ENCODE data around the gene KCTD20.

DNA sequence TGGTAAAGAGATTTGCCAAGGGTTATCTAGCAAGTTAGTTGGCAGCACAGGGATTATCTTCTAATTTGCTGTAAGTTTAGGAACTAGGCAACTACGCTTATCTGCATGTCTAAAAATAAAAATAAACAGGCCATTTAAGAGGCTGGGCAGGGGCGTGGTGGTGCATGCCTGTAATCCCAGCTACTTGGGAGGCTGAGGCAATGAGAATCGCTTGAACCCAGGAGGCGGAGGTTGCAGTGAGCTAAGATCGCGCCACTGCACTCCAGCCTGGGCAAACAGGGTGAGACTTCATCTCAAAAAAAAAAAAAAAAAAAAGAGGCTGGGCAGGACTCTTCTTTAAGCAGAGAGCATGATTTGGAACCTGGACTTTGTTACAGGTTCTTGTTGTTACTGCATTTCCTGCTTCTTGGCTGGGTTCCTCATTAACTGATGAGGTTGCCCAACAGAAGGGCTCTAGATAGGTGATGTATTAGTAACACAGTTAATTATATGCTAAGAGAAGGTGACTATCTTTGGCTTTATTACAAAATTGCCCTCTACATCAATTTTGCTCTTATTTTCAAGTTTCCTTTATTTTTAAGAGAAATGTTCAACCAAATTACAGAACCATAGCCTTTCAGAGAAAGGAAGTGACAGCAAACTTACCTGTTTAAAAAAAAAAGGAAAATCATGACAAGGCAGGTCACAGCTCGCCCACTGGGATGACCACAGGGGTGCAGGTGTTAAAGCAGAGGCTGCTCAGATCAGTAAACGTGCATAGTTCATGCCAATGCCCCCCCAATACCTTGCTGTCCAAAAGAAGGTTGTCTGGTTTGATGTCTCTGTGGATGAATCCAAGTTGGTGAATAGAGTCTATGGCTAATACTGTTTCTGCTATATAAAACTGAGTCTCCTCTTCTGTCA, 72.0 kb downstream of the KCTD20 start:
- TF ChIP-seq EZH2phosphoT487 (IDR thresholded peaks at IDR 0.05; ENCODE audit: unreplicated experiment) (no peak), CREB1 (CRISPR knock-in tag; IDR thresholded peaks at IDR 0.05; ENCODE audit: low read depth) (no peak), EZH2 (IDR thresholded peaks at IDR 0.05; ENCODE audit: low read depth, unreplicated experiment) (no peak), POLR2AphosphoS5 (IDR thresholded peaks at IDR 0.05; ENCODE audit: low read depth) (no peak)
- TF ChIP-seq, protein P1, sequence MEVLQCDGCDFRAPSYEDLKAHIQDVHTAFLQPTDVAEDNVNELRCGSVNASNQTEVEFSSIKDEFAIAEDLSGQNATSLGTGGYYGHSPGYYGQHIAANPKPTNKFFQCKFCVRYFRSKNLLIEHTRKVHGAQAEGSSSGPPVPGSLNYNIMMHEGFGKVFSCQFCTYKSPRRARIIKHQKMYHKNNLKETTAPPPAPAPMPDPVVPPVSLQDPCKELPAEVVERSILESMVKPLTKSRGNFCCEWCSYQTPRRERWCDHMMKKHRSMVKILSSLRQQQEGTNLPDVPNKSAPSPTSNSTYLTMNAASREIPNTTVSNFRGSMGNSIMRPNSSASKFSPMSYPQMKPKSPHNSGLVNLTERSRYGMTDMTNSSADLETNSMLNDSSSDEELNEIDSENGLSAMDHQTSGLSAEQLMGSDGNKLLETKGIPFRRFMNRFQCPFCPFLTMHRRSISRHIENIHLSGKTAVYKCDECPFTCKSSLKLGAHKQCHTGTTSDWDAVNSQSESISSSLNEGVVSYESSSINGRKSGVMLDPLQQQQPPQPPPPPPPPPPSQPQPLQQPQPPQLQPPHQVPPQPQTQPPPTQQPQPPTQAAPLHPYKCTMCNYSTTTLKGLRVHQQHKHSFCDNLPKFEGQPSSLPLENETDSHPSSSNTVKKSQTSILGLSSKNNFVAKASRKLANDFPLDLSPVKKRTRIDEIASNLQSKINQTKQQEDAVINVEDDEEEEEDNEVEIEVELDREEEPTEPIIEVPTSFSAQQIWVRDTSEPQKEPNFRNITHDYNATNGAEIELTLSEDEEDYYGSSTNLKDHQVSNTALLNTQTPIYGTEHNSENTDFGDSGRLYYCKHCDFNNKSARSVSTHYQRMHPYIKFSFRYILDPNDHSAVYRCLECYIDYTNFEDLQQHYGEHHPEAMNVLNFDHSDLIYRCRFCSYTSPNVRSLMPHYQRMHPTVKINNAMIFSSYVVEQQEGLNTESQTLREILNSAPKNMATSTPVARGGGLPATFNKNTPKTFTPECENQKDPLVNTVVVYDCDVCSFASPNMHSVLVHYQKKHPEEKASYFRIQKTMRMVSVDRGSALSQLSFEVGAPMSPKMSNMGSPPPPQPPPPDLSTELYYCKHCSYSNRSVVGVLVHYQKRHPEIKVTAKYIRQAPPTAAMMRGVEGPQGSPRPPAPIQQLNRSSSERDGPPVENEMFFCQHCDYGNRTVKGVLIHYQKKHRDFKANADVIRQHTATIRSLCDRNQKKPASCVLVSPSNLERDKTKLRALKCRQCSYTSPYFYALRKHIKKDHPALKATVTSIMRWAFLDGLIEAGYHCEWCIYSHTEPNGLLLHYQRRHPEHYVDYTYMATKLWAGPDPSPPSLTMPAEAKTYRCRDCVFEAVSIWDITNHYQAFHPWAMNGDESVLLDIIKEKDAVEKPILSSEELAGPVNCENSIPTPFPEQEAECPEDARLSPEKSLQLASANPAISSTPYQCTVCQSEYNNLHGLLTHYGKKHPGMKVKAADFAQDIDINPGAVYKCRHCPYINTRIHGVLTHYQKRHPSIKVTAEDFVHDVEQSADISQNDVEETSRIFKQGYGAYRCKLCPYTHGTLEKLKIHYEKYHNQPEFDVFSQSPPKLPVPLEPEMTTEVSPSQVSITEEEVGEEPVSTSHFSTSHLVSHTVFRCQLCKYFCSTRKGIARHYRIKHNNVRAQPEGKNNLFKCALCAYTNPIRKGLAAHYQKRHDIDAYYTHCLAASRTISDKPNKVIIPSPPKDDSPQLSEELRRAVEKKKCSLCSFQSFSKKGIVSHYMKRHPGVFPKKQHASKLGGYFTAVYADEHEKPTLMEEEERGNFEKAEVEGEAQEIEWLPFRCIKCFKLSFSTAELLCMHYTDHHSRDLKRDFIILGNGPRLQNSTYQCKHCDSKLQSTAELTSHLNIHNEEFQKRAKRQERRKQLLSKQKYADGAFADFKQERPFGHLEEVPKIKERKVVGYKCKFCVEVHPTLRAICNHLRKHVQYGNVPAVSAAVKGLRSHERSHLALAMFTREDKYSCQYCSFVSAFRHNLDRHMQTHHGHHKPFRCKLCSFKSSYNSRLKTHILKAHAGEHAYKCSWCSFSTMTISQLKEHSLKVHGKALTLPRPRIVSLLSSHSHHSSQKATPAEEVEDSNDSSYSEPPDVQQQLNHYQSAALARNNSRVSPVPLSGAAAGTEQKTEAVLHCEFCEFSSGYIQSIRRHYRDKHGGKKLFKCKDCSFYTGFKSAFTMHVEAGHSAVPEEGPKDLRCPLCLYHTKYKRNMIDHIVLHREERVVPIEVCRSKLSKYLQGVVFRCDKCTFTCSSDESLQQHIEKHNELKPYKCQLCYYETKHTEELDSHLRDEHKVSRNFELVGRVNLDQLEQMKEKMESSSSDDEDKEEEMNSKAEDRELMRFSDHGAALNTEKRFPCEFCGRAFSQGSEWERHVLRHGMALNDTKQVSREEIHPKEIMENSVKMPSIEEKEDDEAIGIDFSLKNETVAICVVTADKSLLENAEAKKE (CRISPR knock-in tag; IDR thresholded peaks at IDR 0.05), result no peak
- TF ChIP-seq, protein P2, sequence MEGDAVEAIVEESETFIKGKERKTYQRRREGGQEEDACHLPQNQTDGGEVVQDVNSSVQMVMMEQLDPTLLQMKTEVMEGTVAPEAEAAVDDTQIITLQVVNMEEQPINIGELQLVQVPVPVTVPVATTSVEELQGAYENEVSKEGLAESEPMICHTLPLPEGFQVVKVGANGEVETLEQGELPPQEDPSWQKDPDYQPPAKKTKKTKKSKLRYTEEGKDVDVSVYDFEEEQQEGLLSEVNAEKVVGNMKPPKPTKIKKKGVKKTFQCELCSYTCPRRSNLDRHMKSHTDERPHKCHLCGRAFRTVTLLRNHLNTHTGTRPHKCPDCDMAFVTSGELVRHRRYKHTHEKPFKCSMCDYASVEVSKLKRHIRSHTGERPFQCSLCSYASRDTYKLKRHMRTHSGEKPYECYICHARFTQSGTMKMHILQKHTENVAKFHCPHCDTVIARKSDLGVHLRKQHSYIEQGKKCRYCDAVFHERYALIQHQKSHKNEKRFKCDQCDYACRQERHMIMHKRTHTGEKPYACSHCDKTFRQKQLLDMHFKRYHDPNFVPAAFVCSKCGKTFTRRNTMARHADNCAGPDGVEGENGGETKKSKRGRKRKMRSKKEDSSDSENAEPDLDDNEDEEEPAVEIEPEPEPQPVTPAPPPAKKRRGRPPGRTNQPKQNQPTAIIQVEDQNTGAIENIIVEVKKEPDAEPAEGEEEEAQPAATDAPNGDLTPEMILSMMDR (conservative IDR thresholded peaks at IDR 0.05; ENCODE audit: low read depth in 2 of 2), result no peak
- TF ChIP-seq, protein P3, sequence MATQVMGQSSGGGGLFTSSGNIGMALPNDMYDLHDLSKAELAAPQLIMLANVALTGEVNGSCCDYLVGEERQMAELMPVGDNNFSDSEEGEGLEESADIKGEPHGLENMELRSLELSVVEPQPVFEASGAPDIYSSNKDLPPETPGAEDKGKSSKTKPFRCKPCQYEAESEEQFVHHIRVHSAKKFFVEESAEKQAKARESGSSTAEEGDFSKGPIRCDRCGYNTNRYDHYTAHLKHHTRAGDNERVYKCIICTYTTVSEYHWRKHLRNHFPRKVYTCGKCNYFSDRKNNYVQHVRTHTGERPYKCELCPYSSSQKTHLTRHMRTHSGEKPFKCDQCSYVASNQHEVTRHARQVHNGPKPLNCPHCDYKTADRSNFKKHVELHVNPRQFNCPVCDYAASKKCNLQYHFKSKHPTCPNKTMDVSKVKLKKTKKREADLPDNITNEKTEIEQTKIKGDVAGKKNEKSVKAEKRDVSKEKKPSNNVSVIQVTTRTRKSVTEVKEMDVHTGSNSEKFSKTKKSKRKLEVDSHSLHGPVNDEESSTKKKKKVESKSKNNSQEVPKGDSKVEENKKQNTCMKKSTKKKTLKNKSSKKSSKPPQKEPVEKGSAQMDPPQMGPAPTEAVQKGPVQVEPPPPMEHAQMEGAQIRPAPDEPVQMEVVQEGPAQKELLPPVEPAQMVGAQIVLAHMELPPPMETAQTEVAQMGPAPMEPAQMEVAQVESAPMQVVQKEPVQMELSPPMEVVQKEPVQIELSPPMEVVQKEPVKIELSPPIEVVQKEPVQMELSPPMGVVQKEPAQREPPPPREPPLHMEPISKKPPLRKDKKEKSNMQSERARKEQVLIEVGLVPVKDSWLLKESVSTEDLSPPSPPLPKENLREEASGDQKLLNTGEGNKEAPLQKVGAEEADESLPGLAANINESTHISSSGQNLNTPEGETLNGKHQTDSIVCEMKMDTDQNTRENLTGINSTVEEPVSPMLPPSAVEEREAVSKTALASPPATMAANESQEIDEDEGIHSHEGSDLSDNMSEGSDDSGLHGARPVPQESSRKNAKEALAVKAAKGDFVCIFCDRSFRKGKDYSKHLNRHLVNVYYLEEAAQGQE (IDR thresholded peaks at IDR 0.05; ENCODE audit: unreplicated experiment), result no peak
- TF ChIP-seq, protein P4, sequence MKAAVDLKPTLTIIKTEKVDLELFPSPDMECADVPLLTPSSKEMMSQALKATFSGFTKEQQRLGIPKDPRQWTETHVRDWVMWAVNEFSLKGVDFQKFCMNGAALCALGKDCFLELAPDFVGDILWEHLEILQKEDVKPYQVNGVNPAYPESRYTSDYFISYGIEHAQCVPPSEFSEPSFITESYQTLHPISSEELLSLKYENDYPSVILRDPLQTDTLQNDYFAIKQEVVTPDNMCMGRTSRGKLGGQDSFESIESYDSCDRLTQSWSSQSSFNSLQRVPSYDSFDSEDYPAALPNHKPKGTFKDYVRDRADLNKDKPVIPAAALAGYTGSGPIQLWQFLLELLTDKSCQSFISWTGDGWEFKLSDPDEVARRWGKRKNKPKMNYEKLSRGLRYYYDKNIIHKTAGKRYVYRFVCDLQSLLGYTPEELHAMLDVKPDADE (IDR thresholded peaks at IDR 0.05), result no peak
